Urinary bladder (tissue), 4 donors: Measurements from ENCODE around the gene GOSR2. TPM values are rescaled to one million over a fixed set of nuclear protein-coding genes. Genes with fewer than 3 reads are reported as not detected.

Experiments used
- DNase-seq: peaks from one replicate; pipeline ENCODE4 v3.0.0-alpha.2; 2015; ENCODE audit errors: extremely low spot score
- H3K27ac ChIP-seq: one replicate; pipeline ENCODE4 v1.5.1; 2013; ENCODE audit warnings: low read depth, mild to moderate bottlenecking, moderate library complexity
- H3K36me3 ChIP-seq: one replicate; pipeline ENCODE4 v1.6.1; 2013; ENCODE audit warnings: mild to moderate bottlenecking, moderate library complexity; ENCODE audit not compliant: insufficient read depth
- H3K4me1 ChIP-seq: one replicate; pipeline ENCODE4 v1.6.1; 2013; ENCODE audit warnings: mild to moderate bottlenecking, moderate library complexity; ENCODE audit not compliant: insufficient read depth
- H3K4me3 ChIP-seq: one replicate; pipeline ENCODE4 v1.5.1; 2013; ENCODE audit warnings: low read depth, low read length
- WGBS: extraction: QIAGEN DNeasy Blood & Tissue Kit; methylation state at CpG from one replicate; pipeline ENCODE4 v1.1.7; 2013; 5-methylcytosine and 5-hydroxymethylcytosine counted together
- polyA plus RNA-seq: library from polyadenylated mRNA; stranded (reverse); fragments of 200-250 nt; gene quantifications from one replicate; pipeline ENCODE4 v1.2.3, GENCODE V29; 2013
- total RNA-seq: library from RNA; depleted of rRNA; stranded (reverse); fragments of >200 nt; gene quantifications from one replicate; pipeline ENCODE4 v1.2.3, GENCODE V29; 2014
- donor health status: healthy with polysubstance abuse.
- donor health status: healthy.

GOSR2 gene
- total and polyA plus RNA-seq, 2 donors = 34.4 to 45.9 TPM

DNA sequence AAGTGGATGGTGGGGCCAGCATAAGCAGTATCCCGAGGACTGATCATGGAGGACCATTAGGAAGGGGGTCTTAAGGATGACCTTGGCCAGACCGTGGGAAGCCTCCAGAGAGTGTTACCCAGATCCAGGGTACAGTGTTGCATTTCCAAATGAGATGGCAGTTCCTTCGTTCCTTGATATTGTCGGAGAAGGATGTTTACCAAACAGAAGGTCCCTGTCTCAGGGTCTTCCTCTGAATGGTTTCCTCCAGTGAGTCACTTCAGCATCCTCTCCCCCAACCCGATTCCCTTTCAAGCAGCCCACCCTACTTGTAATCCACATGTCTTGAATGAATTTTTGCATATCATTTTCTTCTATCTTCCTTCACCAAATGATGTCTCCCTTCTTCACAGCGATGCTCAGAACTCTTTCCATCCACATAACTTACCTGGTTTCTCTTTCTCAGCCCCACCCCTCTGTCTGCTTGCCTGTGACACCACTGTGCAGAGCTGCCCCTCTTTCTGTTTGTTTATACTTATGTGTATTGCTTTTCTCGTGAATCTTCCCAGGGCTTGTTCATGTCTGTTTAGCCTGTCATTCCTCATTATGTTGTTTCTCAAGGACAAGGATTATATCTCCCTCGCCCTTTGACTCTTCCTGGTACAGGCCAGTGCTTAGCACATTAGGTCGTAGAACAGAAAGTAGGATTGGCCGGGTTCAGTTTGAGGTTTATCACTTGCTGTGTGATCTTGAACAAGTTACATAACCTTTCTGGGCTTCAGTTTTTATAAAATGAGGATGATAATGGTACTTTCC lies 5.7 kb downstream of the GOSR2 start:
- H3K4me1 ChIP-seq = no peaks in the 10 kb centered on the region
- DNase-seq = no peak

DNA sequence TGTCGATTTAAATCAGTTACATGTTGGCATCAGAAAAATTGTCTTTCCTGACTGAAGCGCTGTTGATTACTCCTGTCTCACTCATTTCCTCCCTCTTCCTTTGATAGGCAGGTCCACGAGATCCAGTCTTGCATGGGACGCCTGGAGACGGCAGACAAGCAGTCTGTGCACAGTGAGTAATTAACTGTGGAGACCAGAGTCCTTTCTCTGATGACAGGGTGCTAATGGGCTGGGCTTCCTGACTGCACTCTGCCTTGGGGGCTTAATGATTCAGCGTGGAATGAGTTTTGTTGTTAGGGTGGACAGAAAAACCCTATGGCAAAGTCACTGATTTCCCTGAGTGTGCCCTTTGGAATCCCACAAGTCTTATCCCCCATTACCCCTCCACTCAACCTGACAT lies 6.5 kb downstream of the GOSR2 start:
- WGBS = 54% methylated on average over 6 of the region's 6 CpGs
- Histone ChIP-seq H3K27ac (no peak overlapping the region), H3K36me3 (peaks cover 2% of the 10 kb centered on the region), H3K4me1 (no peaks in the 10 kb centered on the region), H3K4me3 (no peak overlapping the region)
- no peak for DNase-seq

More for the DNA sequence above, 5.7 kb downstream of the GOSR2 start:
- no peak overlapping the region for H3K27ac ChIP-seq
- WGBS = 78% methylated on average over 10 of the region's 10 CpGs
- H3K4me3 ChIP-seq = no peak overlapping the region
- peaks cover 2% of the 10 kb centered on the region for H3K36me3 ChIP-seq

DNA sequence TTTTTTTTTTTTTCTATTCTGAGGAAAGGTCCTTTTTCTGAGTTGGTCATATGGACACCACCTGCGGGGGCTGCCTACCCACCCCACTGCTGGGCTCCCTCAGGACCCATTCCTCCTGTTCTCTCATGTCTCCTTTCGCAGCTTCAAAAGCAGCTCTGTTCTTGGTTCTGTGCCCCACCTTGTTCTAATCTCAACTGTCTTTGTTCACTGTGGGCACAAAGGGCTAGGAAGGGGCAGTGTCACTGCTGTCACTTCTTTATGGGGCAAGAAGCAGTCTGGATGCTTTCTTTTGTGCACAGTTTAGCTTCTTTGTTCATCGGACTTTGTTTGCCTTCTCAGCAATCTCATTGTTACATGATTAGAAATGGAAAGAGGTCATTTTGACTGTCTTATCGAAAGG lies 7.1 kb downstream of the GOSR2 start:
- no peaks in the 10 kb centered on the region for H3K4me1 ChIP-seq
- no peak overlapping the region for H3K4me3 ChIP-seq
- peaks cover 2% of the 10 kb centered on the region for H3K36me3 ChIP-seq
- DNase-seq = no peak
- H3K27ac ChIP-seq = no peak overlapping the region
- WGBS = 93% methylated on average over 4 of the region's 4 CpGs

DNA sequence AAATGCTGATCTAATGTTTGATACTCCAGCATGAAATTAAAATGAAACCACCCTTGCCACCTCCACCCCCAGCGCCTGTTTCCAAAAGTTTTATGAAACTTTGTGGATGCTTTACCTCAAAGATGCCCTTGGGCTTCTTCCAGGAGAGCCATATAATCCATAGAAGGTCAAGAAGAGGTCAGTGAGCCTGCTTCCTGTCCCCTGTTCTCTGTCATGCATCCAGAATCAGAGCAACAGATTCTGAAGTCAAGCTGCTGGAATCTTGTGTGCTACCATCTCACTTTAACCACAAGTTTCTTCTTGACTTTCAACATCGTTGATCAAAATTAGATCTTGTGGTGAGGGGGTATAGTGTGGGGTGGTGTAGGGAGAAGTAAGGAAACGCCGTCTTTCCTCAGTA lies 8.6 kb downstream of the GOSR2 start:
- no peak overlapping the region for H3K27ac ChIP-seq
- DNase-seq = no peak
- H3K36me3 ChIP-seq = peaks cover 2% of the 10 kb centered on the region
- 85% methylated on average over 4 of the region's 4 CpGs for WGBS
- no peak overlapping the region for H3K4me3 ChIP-seq
- no peaks in the 10 kb centered on the region for H3K4me1 ChIP-seq

DNA sequence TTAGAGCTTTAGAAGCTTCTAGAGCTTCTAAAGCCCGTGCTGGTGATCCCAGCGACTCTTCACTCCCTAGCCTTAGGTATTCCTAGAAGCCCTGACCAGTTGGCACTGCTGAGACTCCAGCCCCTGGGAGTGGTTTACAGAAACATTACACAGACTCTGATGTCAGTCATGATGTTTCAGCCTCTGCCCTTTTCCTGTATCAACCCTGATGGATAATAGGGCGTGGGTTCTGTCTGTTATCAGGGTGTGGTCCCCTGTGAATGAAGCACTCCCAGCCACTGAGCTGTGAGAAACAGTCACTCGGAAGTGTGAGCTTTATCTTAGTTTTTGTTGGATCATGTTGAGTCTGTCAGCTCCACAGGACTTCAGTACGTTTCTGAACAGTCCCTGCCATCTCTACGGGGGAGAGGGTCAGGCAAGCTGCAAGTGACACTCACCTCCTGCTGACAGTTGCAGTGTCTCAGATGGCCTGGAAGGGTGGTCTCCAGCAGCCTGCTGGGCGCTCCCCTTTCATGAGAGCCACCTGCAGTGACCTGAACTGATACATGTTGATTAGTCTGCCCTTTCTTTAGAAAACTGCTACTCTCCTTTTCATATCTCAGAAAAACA lies 12.8 kb downstream of the GOSR2 start:
- Histone ChIP-seq H3K4me3 (no peak overlapping the region), H3K36me3 (peaks cover 2% of the 10 kb centered on the region), H3K27ac (no peak overlapping the region), H3K4me1 (no peaks in the 10 kb centered on the region)
- no peak for DNase-seq
- WGBS = 74% methylated on average over 7 of the region's 7 CpGs

DNA sequence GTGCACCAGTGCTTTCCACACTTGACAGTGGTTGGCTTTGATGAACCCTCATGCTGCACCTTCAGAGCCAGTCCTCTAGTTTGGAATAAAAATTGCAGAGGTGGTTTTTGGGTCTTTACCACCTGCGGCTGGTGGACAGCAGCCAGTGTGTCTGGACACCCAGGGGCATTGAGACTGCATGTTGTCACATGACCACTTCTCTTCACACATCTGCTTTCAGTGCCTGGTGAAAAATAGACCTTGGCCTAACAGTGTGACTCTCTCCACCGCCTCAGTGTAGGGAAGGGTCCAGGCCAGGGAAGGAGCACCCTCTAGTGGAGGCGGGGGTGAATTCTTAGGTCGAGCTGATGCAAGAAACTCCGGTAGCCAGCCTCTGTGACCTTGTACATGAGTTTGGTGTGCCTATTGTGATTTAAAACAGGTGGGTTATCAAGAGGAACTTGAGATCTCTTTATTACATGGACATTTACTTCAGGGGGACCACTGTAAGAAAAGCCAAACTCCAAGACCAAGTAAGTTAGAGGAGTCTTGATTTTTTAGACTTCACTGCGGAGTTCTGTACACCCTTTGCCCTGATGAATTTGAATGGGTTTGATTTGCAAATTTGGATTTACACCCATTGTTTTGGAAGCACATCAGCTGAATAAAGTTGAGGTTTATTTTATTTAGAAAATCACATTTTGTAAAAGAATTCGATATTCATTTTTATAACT lies 17.9 kb downstream of the GOSR2 start:
- H3K4me1 ChIP-seq = no peaks in the 10 kb centered on the region
- H3K4me3 ChIP-seq = no peak overlapping the region
- no peak for DNase-seq
- H3K27ac ChIP-seq = no peak overlapping the region
- WGBS = 44% methylated on average over 7 of the region's 7 CpGs
- H3K36me3 ChIP-seq = no peaks in the 10 kb centered on the region

DNA sequence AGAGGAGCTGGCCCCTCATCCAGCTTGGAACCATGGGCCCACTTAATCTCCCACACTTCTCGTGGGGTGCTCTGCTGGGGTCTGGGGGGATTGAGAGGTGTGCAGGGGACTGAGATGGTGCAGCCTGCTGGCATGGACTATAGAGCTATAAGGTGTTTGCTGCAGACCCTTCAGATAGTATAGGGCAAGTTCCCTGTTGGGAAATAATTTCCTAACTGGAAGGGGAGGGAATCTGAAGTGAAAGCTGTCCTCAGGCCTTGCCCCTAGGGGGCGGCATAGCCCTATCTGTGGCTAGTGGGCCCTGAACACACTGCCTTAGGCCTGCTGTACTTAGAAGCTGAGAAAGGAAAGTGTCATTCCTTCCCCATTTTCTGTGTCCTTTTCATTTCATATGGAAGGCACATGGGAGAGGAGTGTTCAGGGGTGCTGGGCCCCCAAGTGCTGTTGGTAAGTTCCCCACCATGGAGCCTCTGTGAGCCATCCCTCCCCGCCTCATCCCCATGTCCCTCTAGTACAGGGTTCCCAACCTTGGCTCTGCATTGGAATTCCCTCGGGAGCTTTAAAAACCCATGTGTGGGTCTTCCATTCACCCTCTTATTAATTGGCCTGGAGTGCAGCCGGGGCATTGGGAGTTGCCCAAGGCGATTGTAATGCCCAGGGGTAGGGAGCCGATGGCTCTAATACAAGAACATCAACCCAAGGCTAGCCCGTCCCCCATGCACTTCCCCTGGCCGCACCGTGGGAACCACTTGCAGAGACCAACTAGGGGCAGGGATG lies 19.7 kb downstream of the GOSR2 start:
- no peak overlapping the region for H3K4me3 ChIP-seq
- no peak for DNase-seq
- no peaks in the 10 kb centered on the region for H3K36me3 ChIP-seq
- 64% methylated on average over 10 of the region's 10 CpGs for WGBS
- no peaks in the 10 kb centered on the region for H3K4me1 ChIP-seq
- no peak overlapping the region for H3K27ac ChIP-seq

DNA sequence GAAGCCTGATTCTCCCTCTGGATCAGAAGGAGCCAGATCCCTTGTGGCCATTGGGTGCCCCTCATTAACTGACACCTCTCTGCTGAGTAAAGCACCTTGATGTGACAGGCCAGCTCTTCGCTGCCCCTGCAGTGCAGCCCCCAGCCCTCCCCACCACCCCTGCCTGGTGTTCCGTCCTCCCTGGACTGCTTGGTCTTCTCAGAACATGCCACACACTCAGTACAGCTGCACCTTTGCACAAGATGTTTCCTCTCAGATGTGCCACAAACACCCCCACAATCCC lies 20.2 kb downstream of the GOSR2 start:
- Histone ChIP-seq H3K27ac (no peak overlapping the region), H3K36me3 (no peaks in the 10 kb centered on the region), H3K4me1 (no peaks in the 10 kb centered on the region), H3K4me3 (no peak overlapping the region)
- 47% methylated on average over 2 of the region's 2 CpGs for WGBS
- no peak for DNase-seq

DNA sequence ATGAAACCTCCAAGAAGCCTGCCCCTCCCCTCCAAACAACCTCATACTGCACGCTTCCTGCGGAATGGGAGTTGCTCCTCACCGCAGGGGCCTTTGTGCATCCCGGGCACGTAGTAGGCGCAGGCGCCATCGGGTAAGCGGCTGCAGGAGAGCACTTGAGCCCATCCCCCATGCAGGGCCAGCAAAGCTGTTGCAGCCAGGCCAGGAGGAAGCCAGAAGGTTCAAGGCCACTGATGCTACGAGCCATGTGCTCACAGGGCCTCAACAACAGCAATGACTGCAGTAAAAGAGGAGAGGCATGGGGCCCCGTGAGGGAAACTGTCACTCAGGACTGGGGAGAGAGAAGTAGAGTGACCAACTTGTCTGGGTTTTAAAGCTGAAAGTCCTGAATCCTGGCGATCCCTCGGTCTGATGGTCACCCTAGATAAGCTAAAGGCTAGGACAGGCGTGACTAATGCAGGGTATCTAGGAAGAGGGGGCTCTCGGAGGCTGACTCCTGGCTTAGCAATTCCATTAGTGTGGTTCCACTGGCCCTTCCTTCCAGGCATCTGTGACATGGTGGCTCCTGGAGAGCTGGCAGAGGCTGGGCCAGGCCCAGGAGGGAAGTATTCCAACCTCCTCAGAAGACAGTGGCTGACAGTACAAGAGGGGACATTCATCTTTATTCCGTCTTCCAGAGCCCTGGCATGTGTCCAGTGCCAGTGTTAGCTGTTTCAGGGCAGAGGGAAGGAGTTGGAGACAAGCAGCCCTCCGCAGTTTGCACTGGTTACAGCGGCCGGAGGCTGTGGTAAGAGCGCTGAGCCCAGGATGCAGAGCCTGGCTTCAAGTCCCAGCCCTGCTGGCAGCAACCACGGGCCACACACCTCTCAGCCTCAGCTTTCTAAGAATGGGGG lies 20.8 kb downstream of the GOSR2 start:
- H3K4me3 ChIP-seq = no peak overlapping the region
- no peak overlapping the region for H3K27ac ChIP-seq
- H3K36me3 ChIP-seq = no peaks in the 10 kb centered on the region
- DNase-seq = no peak
- WGBS = 14% methylated on average over 21 of the region's 21 CpGs
- no peaks in the 10 kb centered on the region for H3K4me1 ChIP-seq

DNA sequence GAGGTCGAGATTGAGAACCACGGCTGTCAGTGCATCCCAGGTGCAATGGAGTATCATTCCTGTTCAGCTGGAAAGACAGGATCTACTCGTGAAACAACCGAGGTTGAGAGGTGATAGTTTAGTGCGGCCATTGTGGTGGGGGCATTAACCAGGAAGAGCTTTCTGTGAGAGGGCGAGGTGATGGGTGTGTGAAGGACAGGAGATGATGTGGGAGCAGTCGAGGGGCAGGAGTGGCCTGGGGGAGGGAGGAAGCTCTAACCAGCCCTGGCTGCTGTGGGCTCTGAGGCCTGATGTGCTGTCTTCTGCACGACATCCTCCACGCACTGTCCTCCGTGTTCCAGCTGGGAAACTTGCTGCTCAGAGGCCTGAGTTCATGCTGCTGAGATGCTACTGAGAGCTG lies 22.0 kb downstream of the GOSR2 start:
- Histone ChIP-seq H3K4me1 (no peaks in the 10 kb centered on the region), H3K4me3 (no peak overlapping the region), H3K36me3 (no peaks in the 10 kb centered on the region), H3K27ac (no peak overlapping the region)
- no peak for DNase-seq
- 48% methylated on average over 10 of the region's 10 CpGs for WGBS

DNA sequence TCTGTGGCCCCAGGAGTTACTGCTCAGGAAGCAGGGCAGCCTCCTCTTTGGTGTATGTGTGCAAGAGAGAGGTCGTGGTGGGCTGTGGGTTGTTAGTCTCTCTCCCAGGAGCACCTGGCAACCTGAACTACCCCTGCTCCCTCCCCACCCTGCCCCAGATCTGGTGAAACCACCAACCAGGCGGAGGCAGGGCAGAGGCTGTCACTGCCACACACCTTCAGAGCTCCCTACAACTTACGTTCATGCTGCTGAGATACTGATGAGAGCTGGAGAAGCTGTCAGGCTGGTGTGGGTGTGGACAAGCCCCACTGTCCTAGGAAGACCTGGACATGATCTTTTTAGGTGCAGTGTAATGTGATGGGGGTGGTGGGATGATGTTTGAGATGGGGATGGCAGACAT lies 24.3 kb downstream of the GOSR2 start:
- no peak overlapping the region for H3K27ac ChIP-seq
- H3K4me3 ChIP-seq = no peak overlapping the region
- DNase-seq = no peak
- no peaks in the 10 kb centered on the region for H3K36me3 ChIP-seq
- no peaks in the 10 kb centered on the region for H3K4me1 ChIP-seq
- WGBS = 44% methylated on average over 3 of the region's 3 CpGs

DNA sequence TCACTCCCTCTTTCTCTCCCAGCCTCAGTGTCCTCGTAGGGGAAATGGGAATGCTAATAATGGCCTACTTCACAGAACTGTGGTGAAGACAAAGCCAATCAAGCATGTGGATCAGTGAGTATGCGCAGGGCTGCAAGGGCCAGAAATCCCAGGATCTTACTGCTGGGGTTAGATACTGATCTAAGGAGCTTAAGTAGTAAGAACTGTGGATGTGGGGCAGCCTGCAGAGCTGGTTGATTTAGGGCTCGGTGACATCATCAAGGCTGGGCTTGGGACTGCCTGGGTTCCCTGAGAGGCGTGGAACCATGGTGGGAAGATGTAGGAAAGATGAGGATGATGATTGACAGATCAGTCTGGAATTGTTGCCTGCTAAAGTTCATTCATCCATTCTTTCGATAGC lies 25.6 kb downstream of the GOSR2 start:
- H3K4me3 ChIP-seq = no peak overlapping the region

More for the DNA sequence above, 25.6 kb downstream of the GOSR2 start:
- no peak for DNase-seq
- WGBS = 92% methylated on average over 5 of the region's 5 CpGs
- Histone ChIP-seq H3K27ac (no peak overlapping the region), H3K4me1 (no peaks in the 10 kb centered on the region), H3K36me3 (no peaks in the 10 kb centered on the region)
